Cardiac muscle cell (in vitro differentiated cells and primary cell): Measurements from ENCODE around the gene KLC1. TPM values are rescaled to one million over a fixed set of nuclear protein-coding genes. Genes with fewer than 3 reads are reported as not detected.

Experiments
- DNase-seq, 2 donors: peaks; one replicate each; pipeline versions ENCODE4 v3.0.0 to v3.0.0-alpha.2; 2010 to 2017; ENCODE audit warnings: low read depth in 1 of 2, low spot score in 1 of 2
- H3K27ac ChIP-seq: fragments of 200-600 bp; sonication (generic); 2 replicates; pipeline ENCODE4 v1.5.1; 2016
- H3K27me3 ChIP-seq: fragments of 200-600 bp; sonication (generic); 2 replicates; pipeline ENCODE4 v1.6.0; 2016; ENCODE audit warnings: control low read depth
- H3K36me3 ChIP-seq: fragments of 200-600 bp; sonication (generic); 2 replicates; pipeline ENCODE4 v1.5.1; 2016; ENCODE audit warnings: control low read depth
- H3K4me1 ChIP-seq: fragments of 200-600 bp; sonication (generic); 2 replicates; pipeline ENCODE4 v1.8.1; 2017; ENCODE audit warnings: low read depth, mild to moderate bottlenecking, mixed run types
- H3K4me3 ChIP-seq: fragments of 200-600 bp; sonication (generic); 2 replicates; pipeline ENCODE4 v1.5.1; 2016; ENCODE audit warnings: mild to moderate bottlenecking
- H3K9me3 ChIP-seq: fragments of 200-600 bp; sonication (generic); 2 replicates; pipeline ENCODE4 v1.5.1; 2017; ENCODE audit warnings: low read depth, mild to moderate bottlenecking, control low read depth
- polyA plus RNA-seq: library from polyadenylated mRNA; unstranded; fragments of >200 nt; fragmentation: Nextera tagmentation; extraction: Ambion mirVana; gene quantifications from 2 replicates; pipeline ENCODE4 v1.2.1, GENCODE V29; 2016
- total RNA-seq: library from RNA; depleted of rRNA; stranded (reverse); fragments of >200 nt; gene quantifications from 2 replicates; pipeline ENCODE4 v1.2.3, GENCODE V29; 2016
- TF ChIP-seq, protein P1 (sequence below): IDR thresholded peaks from 2 replicates; pipeline ENCODE4 v1.5.1; 2012; ENCODE audit warnings: low read depth, mild to moderate bottlenecking, low read length

The KLC1 gene
- total and polyA plus RNA-seq, 2 experiments from 2014 or later = 167 to 365 TPM

GRCh38 chr14:103743691-103744090 is 114.7 kb downstream of the KLC1 start:
- DNase-seq = no peak
- no peak overlapping the region for H3K27ac ChIP-seq
- H3K27me3 ChIP-seq = no peaks in the 10 kb centered on the region
- no peak overlapping the region for H3K4me3 ChIP-seq
- TF ChIP-seq, protein P1, sequence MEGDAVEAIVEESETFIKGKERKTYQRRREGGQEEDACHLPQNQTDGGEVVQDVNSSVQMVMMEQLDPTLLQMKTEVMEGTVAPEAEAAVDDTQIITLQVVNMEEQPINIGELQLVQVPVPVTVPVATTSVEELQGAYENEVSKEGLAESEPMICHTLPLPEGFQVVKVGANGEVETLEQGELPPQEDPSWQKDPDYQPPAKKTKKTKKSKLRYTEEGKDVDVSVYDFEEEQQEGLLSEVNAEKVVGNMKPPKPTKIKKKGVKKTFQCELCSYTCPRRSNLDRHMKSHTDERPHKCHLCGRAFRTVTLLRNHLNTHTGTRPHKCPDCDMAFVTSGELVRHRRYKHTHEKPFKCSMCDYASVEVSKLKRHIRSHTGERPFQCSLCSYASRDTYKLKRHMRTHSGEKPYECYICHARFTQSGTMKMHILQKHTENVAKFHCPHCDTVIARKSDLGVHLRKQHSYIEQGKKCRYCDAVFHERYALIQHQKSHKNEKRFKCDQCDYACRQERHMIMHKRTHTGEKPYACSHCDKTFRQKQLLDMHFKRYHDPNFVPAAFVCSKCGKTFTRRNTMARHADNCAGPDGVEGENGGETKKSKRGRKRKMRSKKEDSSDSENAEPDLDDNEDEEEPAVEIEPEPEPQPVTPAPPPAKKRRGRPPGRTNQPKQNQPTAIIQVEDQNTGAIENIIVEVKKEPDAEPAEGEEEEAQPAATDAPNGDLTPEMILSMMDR = no peak
- H3K4me1 ChIP-seq = no peaks in the 10 kb centered on the region
- peaks cover 85% of the 10 kb centered on the region for H3K36me3 ChIP-seq
- no peaks in the 10 kb centered on the region for H3K9me3 ChIP-seq

DNA sequence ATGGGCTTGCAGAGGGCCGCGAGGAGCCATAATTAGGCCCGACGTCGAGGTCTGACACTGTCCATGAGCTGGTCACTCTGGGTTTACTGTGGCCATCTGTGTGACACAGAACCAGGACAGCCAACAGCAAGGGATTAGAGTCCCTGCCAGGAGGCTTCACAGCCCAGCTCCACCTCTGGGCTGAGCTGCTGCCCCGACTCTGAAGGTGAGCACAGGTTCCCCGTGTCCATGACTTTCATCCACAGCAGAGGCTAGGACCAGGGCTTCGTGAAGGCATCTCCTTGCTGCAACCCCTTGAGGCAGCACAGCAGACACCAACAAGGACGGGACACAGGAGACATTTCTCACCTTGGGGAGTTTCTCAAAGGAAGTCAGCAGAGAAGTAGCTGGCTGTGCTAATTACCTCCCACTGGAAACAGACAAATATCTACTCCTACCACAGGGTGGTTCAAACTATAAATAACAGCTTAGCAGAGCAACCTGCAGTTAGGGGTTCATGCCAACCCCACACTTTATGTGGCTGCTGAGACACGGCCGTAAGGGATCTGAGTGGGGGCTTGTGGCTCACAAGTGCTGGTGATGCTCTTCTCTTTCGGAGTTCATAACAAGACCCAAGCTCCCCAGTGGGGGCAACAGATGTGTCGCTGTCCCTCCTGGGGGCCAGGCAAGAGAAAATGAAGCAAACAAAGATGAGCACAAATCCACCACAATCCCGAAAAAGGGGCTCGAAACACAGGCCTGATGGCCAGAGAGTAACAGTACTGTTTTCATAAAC is 115.8 kb downstream of the KLC1 start:
- no peak overlapping the region for H3K4me3 ChIP-seq
- no peak for DNase-seq
- peaks cover 86% of the 10 kb centered on the region for H3K36me3 ChIP-seq
- H3K4me1 ChIP-seq = no peaks in the 10 kb centered on the region
- no peaks in the 10 kb centered on the region for H3K27me3 ChIP-seq
- no peaks in the 10 kb centered on the region for H3K9me3 ChIP-seq
- TF ChIP-seq, protein P1 = no peak
- H3K27ac ChIP-seq = peak overlapping the region; percentile 45

- H3K4me3 ChIP-seq = no peak overlapping the region
- H3K4me1 ChIP-seq = no peaks in the 10 kb centered on the region
- H3K36me3 ChIP-seq = peaks cover 87% of the 10 kb centered on the region
- no peaks in the 10 kb centered on the region for H3K9me3 ChIP-seq
- no peaks in the 10 kb centered on the region for H3K27me3 ChIP-seq
- DNase-seq = no peak
- TF ChIP-seq, protein P1 = no peak
- peak overlapping the region; percentile 45 for H3K27ac ChIP-seq
These were observed 116.4 kb downstream of the KLC1 start for GRCh38 chr14:103745424-103745823.

GRCh38 chr14:103746701-103747100 is 117.7 kb downstream of the KLC1 start:
- no peak overlapping the region for H3K27ac ChIP-seq
- H3K4me1 ChIP-seq = no peaks in the 10 kb centered on the region
- DNase-seq = peak in 1 of 2 donors; percentile 28
- H3K27me3 ChIP-seq = no peaks in the 10 kb centered on the region
- no peak overlapping the region for H3K4me3 ChIP-seq
- TF ChIP-seq, protein P1 = no peak
- H3K9me3 ChIP-seq = no peaks in the 10 kb centered on the region
- peaks cover 89% of the 10 kb centered on the region for H3K36me3 ChIP-seq

DNA sequence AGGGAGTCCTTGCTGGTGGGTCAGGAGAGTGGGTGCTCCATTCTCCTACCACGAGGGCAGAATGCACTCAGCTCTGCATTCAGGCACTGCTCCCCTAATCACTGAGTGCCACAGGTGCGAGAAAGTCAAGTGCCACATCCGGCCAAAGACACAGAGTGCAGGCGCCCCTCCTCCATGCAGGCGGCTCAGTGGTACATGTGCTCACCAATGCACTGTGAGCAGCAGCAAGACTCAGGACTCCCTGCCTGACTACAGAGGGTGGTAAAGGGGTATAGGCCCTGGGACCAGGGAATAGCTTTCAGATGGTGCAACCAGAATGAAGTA is 119.5 kb downstream of the KLC1 start:
- H3K4me3 ChIP-seq = no peak overlapping the region
- H3K9me3 ChIP-seq = no peaks in the 10 kb centered on the region
- peaks cover 94% of the 10 kb centered on the region for H3K36me3 ChIP-seq
- DNase-seq = no peak
- no peaks in the 10 kb centered on the region for H3K4me1 ChIP-seq
- peak overlapping the region; percentile 1 for H3K27ac ChIP-seq
- no peaks in the 10 kb centered on the region for H3K27me3 ChIP-seq
- TF ChIP-seq, protein P1 = no peak
